ENCODE data around the gene SGTA. TPM values are rescaled to one million over a fixed set of nuclear protein-coding genes. Genes with fewer than 3 reads are reported as not detected.

The SGTA gene
- total and polyA plus RNA-seq, 9 of the 15 experiments (the other 6 are each of a cell fraction or from before 2014, with no cell fraction given), result 1.4 to 110 (median 49.9) TPM

DNA sequence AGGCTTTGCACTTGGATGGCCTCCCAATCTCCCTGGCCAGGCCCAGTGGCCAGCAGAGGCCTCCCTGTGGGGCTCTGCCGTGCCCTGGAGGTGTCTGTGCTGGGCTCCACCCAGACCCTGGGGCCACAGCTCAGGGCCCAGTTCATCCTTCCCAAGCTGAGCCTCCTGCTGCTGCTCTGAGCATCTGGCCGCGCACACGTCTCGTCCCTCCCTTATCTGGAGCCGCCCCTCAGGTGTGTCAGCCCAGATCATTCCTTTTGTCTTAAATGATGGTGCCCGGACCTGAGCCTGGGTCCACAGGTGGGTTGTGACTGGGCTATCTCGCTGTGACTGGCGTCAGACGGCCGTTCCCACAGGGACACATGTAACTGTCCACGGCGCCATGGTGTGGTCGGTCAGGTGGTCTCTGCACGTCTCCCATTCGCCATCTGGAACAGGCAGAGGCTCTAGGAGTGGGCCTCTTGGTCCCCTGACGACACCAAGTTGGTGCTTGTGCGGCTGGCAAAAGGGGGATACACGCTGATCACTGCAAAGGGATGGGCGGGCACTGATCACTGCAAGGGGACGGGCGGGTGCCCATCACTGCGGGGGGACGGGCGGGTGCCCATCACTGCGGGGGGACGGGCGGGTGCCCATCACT, 22.3 kb upstream of the SGTA start:
- Histone ChIP-seq H3K27me3 (ENCODE audit: control insufficient read depth in 2 of 2, insufficient read depth in 2 of 2, low read length in 2 of 2) (no peaks in the 10 kb centered on the region), H3K4me1 (replicated peaks in 1 of 2; ENCODE audit: control insufficient read depth in 2 of 2, insufficient read depth in 2 of 2, low read length in 2 of 2) (peaks cover 0 to 7% of the 10 kb centered on the region in 2 experiments; a peak in 1 of 5 replicates), H3K9me1 (ENCODE audit: control insufficient read depth, insufficient read depth, low read length) (no peaks in the 10 kb centered on the region), H3K9ac (ENCODE audit: insufficient read depth in 1 of 2, low read depth in 2 of 2, low read length in 2 of 2) (peak overlapping the region in 1 of 2 experiments; percentile 9; a peak in 1 of 4 replicates), H3K4me3 (no peak overlapping the region), H3K36me3 (ENCODE audit: control insufficient read depth, insufficient read depth, low read length) (peaks cover 94% of the 10 kb centered on the region; the same call in 2 of the 3 replicates), H3K9me3 (replicated peaks; ENCODE audit: control insufficient read depth, insufficient read depth, low read depth, low read length) (no peaks in the 10 kb centered on the region), H3K27ac (ENCODE audit: extremely low read depth, low read depth, low read length) (no peak overlapping the region), H4K20me1 (replicated peaks; ENCODE audit: control insufficient read depth, insufficient read depth, low read length) (no peaks in the 10 kb centered on the region), H3K79me2 (ENCODE audit: control insufficient read depth, insufficient read depth, low read length) (no peaks in the 10 kb centered on the region), H3K4me2 (ENCODE audit: insufficient read depth, low read length) (no peak overlapping the region), H2AFZ (ENCODE audit: low read depth, low read length) (no peak overlapping the region)
- ChIA-PET POLR2A (interaction anchor here (0.6 kb wide), 1 partner anchor 139 kb away, joined by 4 read pairs; no protein-coding TSS in a partner anchor), CTCF (ENCODE audit: low intra/inter-chr PET ratio) (no interaction called here)
- BruUV-seq (replicated peaks), result no TSS peak
- ATAC-seq, result no peak
- FAIRE-seq, result no peak
- intact Hi-C loops (cut with micrococcal nuclease), result no loop called here
- in situ Hi-C loops (cut with MboI), result no loop called here
- 93% methylated on average over 19 of the region's 28 CpGs for WGBS (ENCODE audit: insufficient coverage, low coverage, missing lambda C conversion rate)
- TF ChIP-seq ZNF395 (CRISPR knock-in tag; IDR thresholded peaks at IDR 0.05) (no peak), LCOR (CRISPR knock-in tag; IDR thresholded peaks at IDR 0.05) (no peak), MLLT1 (IDR thresholded peaks at IDR 0.05) (no peak), NCOA1 (IDR thresholded peaks at IDR 0.05; ENCODE audit: low read depth) (no peak), ZNF253 (CRISPR knock-in tag; conservative IDR thresholded peaks at IDR 0.05) (no peak)
- DNase-seq (ENCODE audit: extremely low read depth in 1 of 4, low spot score in 3 of 4), result no peak

Data from K562 (cell line).